GM18526 (cell line): Measurements from ENCODE around the gene PAPPA2.

Experiments
- POLR2A ChIP-seq: IDR thresholded peaks from 3 replicates; pipeline ENCODE4 v1.6.1; 2011; ENCODE audit not compliant: insufficient read length; ENCODE audit errors: extremely low read depth

PAPPA2 gene

GRCh38 chr1:176854758-176855745, 392.1 kb downstream of the PAPPA2 start:
- no peak for TF ChIP-seq POLR2A

DNA sequence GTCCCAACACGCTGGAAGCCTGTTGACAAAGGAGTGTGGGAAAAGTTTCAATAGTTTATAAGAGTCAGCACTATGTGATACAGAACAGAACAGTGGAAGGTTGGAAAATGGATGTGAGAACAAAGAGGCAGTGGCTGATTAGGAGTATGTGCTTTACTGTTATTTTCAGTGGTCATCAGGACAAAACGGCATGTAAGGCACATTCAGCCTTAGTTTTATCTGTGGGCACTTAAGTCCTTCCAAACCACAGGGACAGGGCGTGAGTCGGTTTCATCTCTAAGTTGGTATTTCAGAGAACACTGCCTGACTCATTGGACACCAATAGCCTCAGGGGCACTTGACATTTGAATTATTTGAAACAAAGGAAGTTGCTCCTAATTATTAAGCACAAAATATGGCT, 394.7 kb downstream of the PAPPA2 start:
- no peak for TF ChIP-seq POLR2A

GRCh38 chr1:176858433-176858916, 395.5 kb downstream of the PAPPA2 start:
- no peak for TF ChIP-seq POLR2A

- TF ChIP-seq POLR2A = no peak
Measured at GRCh38 chr1:176863613-176864012, 400.6 kb downstream of the PAPPA2 start.

GRCh38 chr1:176864211-176864610, 401.2 kb downstream of the PAPPA2 start:
- no peak for TF ChIP-seq POLR2A

- no peak for TF ChIP-seq POLR2A
Measured at GRCh38 chr1:176866011-176866714, 403.2 kb downstream of the PAPPA2 start.

- no peak for TF ChIP-seq POLR2A
Measured at GRCh38 chr1:176869577-176869976, 406.6 kb downstream of the PAPPA2 start.

DNA sequence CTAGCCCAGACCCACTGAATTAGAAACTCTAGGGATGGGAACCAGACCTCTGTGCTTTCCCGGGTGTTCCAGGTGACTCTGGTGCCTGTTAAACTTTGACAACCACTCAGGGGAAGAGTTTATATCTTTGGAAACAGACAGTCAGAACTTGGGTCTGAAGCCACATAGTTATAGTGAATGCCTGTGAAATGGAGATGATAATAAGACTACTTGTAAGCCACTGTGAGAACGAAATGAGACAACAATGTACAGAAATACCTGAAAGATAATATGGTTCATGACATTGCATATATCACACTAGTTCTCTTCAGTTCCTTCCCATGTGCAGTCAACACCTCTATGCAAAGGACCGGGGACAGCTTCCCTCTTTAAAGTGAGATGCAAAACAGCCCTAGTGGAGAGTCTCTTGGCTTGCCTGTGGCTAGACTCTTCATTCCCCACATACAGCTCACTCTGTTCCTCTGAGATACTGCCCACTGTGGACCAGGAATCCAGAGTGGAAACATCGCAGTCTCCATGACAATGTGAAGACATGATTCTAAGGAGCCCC, 414.1 kb downstream of the PAPPA2 start:
- no peak for TF ChIP-seq POLR2A

DNA sequence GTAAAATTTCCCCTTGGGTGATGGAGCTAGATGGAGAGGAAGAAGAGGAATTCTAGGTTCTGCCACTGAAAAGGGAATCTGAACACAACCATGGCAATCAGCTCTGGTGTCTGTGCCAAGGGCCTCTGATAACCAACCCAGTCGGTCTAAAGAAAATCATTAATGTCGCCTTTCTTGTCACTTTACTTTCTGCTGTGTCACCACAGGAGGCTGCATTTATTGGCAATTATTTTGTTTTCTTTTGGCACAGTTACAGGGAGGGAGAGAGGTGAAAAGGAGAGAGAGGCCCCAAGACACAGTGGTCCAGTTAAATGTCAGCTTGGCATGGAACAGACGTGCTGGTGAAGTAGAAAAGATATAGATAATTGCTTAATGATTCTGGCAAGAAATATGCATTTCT, 414.6 kb downstream of the PAPPA2 start:
- no peak for TF ChIP-seq POLR2A

DNA sequence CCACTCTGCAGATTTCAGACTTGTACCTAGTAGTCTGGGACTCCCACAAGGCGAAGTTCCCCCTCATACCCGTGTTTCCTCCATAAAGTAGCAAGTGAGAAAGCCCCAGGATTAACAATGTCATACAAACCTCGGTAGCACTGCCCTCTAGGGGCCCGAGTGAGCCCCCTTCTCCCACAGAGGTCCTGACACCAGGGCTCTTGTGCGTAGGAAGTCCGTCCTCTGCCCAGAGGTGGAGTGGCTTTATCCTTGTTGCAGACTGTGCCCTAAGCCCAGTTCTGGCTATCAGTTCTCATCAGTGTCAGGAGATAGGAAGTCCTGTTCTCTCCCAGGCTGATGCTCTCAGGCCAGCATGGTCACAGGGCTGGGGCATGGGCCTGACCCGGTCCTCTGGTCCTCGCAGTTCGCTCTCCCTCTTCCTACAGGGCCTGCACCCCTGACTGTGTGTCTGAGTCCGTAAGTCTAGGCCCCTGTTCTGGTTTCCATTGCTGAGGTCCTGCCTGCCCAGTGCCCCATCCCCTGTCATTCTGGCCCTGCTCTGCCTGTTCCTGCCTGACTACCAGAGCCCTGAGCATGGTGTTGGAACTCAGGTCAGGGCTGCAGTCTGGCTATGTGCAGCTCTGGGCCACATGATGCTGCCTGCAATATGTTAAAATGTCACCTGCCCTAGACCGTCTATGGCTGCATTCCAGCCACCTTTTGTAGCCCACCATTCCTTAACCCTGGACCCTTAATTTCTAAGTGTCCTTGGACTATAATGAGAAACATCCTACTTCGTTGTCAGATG, 416.0 kb downstream of the PAPPA2 start:
- TF ChIP-seq POLR2A = no peak

GRCh38 chr1:176879784-176880620, 417.0 kb downstream of the PAPPA2 start:
- TF ChIP-seq POLR2A = no peak

GRCh38 chr1:176880955-176881595, 418.1 kb downstream of the PAPPA2 start:
- TF ChIP-seq POLR2A = no peak

GRCh38 chr1:176884286-176884685, 421.3 kb downstream of the PAPPA2 start:
- no peak for TF ChIP-seq POLR2A

- TF ChIP-seq POLR2A = no peak
Measured at GRCh38 chr1:176884911-176885310, 421.9 kb downstream of the PAPPA2 start.
